Neural cell (in vitro differentiated cells): Measurements from ENCODE around the gene OGFOD3. TPM values are rescaled to one million over a fixed set of nuclear protein-coding genes. Genes with fewer than 3 reads are reported as not detected.

Experiments used
- H2AFZ ChIP-seq: fragments of 200-600, 300-800 bp; sonication (generic), shearing (Covaris generic); 2 replicates; pipeline ENCODE4 v1.6.0; 2014; ENCODE audit warnings: low read depth, mild to moderate bottlenecking, antibody characterized with exemption, low read length, moderate library complexity
- H3F3A ChIP-seq: fragments of 200-600 bp; shearing (Covaris generic); 2 replicates; pipeline ENCODE4 v1.6.1; 2016; ENCODE audit warnings: mild to moderate bottlenecking, moderate library complexity, mixed read lengths, antibody characterized with exemption, low read length; ENCODE audit not compliant: insufficient read depth, poor library complexity, severe bottlenecking
- H3K27ac ChIP-seq: fragments of 200-600, 300-800 bp; sonication (generic), shearing (Covaris generic); 2 replicates; pipeline ENCODE4 v1.5.1; 2014; ENCODE audit warnings: mild to moderate bottlenecking, low read length, moderate library complexity
- H3K27me3 ChIP-seq: fragments of 300-800, 200-600 bp; sonication (generic), shearing (Covaris generic); 2 replicates; pipeline ENCODE4 v1.6.0; 2014; ENCODE audit warnings: mild to moderate bottlenecking, low read depth, low read length, moderate library complexity; ENCODE audit not compliant: insufficient read depth
- H3K36me3 ChIP-seq: fragments of 300-800, 200-600 bp; sonication (generic), shearing (Covaris generic); 2 replicates; pipeline ENCODE4 v1.5.1; 2014; ENCODE audit warnings: mild to moderate bottlenecking, antibody characterized with exemption, low read length, moderate library complexity; ENCODE audit not compliant: insufficient read depth
- H3K4me2 ChIP-seq: fragments of 300-800, 200-600 bp; sonication (generic), shearing (Covaris generic); 2 replicates; pipeline ENCODE4 v1.6.0; 2014; ENCODE audit warnings: mild to moderate bottlenecking, low read length
- H3K4me3 ChIP-seq: fragments of 300-800, 200-600 bp; sonication (generic), shearing (Covaris generic); 2 replicates; pipeline ENCODE4 v1.5.1; 2014; ENCODE audit warnings: mild to moderate bottlenecking, low read length, moderate library complexity
- H3K79me2 ChIP-seq: fragments of 200-600 bp; shearing (Covaris generic); replicated peaks from 2 replicates; pipeline ENCODE4 v1.6.0; 2014; ENCODE audit warnings: mild to moderate bottlenecking, low read length, moderate library complexity; ENCODE audit not compliant: insufficient read depth
- H3K9ac ChIP-seq: fragments of 300-800, 200-600 bp; sonication (generic), shearing (Covaris generic); 2 replicates; pipeline ENCODE4 v1.6.1; 2016; ENCODE audit warnings: mild to moderate bottlenecking, low read length, mixed read lengths
- H3K9me2 ChIP-seq: fragments of 200-600 bp; shearing (Covaris generic); 2 replicates; pipeline ENCODE4 v1.6.1; 2016; ENCODE audit warnings: mild to moderate bottlenecking, low read length, mixed read lengths; ENCODE audit not compliant: insufficient read depth
- H3K9me3 ChIP-seq: fragments of 200-600, 300-800 bp; sonication (generic), shearing (Covaris generic); 2 replicates; pipeline ENCODE4 v1.6.1; 2016; ENCODE audit warnings: mild to moderate bottlenecking, mixed run types, low read length, moderate library complexity, mixed read lengths
- H4K20me1 ChIP-seq: fragments of 200-600 bp; shearing (Covaris generic); 2 replicates; pipeline ENCODE4 v1.6.1; 2016; ENCODE audit warnings: mild to moderate bottlenecking, mixed run types; ENCODE audit not compliant: insufficient read depth
- POLR2AphosphoS5 ChIP-seq: IDR thresholded peaks from 2 replicates; pipeline ENCODE4 v1.6.1; 2012
- SMC3 ChIP-seq: fragments of 450-650 bp; conservative IDR thresholded peaks from 2 replicates; pipeline ENCODE4 v1.6.1; 2014; ENCODE audit warnings: antibody characterized with exemption, mild to moderate bottlenecking, moderate library complexity; ENCODE audit not compliant: poor library complexity
- TAF1 ChIP-seq: IDR thresholded peaks from 2 replicates; pipeline ENCODE4 v1.6.1; 2012; ENCODE audit warnings: low read depth
- polyA plus RNA-seq: library from polyadenylated mRNA; depleted of rRNA; stranded (reverse); fragments of >200 nt; gene quantifications from 2 replicates; pipeline ENCODE4 v1.2.3, GENCODE V29; 2014
- TF ChIP-seq, protein P1 (sequence below): IDR thresholded peaks from 2 replicates; pipeline ENCODE4 v1.6.1; 2012; ENCODE audit warnings: borderline replicate concordance
- TF ChIP-seq, protein P2 (sequence below): fragments of 450-650 bp; IDR thresholded peaks from 2 replicates; pipeline ENCODE4 v1.5.1; 2014; ENCODE audit warnings: antibody characterized with exemption, mild to moderate bottlenecking, moderate library complexity; ENCODE audit not compliant: poor library complexity, severe bottlenecking

OGFOD3 gene
- polyA plus RNA-seq, 1 donor from 2014 or later = 22.6 TPM

DNA sequence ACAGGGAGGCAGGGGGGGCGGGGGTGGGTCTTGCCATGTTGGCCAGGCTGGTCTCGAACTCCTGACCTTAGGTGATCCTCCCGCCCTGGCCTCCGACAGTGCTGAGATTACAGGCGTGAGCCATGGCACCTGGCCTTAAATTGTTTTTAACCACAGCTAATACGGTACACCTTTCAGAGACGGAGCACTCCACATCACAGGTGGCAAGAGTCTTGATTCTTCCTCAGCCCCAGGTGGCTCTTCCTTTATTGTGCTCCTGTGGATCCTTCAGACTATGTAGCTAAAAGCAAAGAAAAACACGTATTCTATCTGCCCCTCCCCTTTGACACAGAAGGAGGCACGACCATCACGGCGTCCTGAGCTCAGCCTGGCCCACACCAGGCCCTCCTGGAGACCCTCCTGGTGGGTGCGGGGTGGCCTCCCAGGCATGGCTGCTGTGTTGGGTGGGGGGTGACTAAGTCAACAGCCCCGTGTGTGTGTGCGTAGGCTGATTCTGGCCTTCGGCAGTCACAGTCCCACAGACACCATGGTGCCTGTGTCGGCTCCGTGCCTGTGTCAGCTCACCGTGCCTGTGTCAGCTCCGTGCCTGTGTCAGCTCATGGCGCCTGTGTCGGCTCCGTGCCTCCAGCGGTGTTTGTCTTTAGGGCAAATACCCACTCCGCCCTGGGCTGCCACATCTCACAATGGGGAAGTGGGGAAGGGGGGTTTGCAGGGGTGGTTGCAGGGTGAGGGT, 74.0 kb downstream of the OGFOD3 start:
- H3K9me2 ChIP-seq = no peaks in the 10 kb centered on the region
- H3F3A ChIP-seq = no peaks in the 10 kb centered on the region
- H3K36me3 ChIP-seq = no peaks in the 10 kb centered on the region
- H3K79me2 ChIP-seq = no peaks in the 10 kb centered on the region
- no peaks in the 10 kb centered on the region for H3K9me3 ChIP-seq
- H3K4me3 ChIP-seq = no peak overlapping the region
- no peak overlapping the region for H3K27ac ChIP-seq
- no peak overlapping the region for H3K4me2 ChIP-seq
- peak overlapping the region; percentile 40 for H2AFZ ChIP-seq
- no peaks in the 10 kb centered on the region for H3K27me3 ChIP-seq
- no peaks in the 10 kb centered on the region for H4K20me1 ChIP-seq
- TF ChIP-seq, protein P1, sequence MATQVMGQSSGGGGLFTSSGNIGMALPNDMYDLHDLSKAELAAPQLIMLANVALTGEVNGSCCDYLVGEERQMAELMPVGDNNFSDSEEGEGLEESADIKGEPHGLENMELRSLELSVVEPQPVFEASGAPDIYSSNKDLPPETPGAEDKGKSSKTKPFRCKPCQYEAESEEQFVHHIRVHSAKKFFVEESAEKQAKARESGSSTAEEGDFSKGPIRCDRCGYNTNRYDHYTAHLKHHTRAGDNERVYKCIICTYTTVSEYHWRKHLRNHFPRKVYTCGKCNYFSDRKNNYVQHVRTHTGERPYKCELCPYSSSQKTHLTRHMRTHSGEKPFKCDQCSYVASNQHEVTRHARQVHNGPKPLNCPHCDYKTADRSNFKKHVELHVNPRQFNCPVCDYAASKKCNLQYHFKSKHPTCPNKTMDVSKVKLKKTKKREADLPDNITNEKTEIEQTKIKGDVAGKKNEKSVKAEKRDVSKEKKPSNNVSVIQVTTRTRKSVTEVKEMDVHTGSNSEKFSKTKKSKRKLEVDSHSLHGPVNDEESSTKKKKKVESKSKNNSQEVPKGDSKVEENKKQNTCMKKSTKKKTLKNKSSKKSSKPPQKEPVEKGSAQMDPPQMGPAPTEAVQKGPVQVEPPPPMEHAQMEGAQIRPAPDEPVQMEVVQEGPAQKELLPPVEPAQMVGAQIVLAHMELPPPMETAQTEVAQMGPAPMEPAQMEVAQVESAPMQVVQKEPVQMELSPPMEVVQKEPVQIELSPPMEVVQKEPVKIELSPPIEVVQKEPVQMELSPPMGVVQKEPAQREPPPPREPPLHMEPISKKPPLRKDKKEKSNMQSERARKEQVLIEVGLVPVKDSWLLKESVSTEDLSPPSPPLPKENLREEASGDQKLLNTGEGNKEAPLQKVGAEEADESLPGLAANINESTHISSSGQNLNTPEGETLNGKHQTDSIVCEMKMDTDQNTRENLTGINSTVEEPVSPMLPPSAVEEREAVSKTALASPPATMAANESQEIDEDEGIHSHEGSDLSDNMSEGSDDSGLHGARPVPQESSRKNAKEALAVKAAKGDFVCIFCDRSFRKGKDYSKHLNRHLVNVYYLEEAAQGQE = no peak
- TF ChIP-seq POLR2AphosphoS5 = peak; percentile 23
- H3K9ac ChIP-seq = peak overlapping the region; percentile 16

DNA sequence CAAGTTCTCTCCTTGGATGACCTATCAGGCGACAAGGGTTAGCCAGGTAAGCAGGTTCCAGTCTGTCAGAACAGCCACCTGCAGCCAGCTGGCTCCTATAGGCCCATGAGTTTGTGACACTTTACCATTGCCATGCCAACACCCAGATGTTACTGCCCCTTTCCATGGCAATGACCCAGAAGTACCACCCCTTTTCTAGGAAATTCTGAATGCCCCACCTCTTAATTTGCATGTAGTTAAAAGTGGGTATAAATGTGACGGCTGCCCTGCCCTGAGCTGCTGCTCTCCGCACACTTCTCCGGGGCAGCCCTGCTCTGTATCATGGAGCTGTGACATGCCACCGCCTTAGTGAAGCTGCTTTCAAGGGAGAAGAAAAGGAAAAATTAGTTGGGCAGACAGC, 74.8 kb downstream of the OGFOD3 start:
- H3K79me2 ChIP-seq = no peaks in the 10 kb centered on the region
- H3K27me3 ChIP-seq = no peaks in the 10 kb centered on the region
- H3F3A ChIP-seq = no peaks in the 10 kb centered on the region
- no peak overlapping the region for H3K4me3 ChIP-seq
- no peak overlapping the region for H3K4me2 ChIP-seq
- no peaks in the 10 kb centered on the region for H4K20me1 ChIP-seq
- H3K9ac ChIP-seq = no peak overlapping the region
- no peak overlapping the region for H2AFZ ChIP-seq
- no peaks in the 10 kb centered on the region for H3K9me3 ChIP-seq
- no peaks in the 10 kb centered on the region for H3K36me3 ChIP-seq
- H3K9me2 ChIP-seq = no peaks in the 10 kb centered on the region
- no peak overlapping the region for H3K27ac ChIP-seq
- TF ChIP-seq, protein P2, sequence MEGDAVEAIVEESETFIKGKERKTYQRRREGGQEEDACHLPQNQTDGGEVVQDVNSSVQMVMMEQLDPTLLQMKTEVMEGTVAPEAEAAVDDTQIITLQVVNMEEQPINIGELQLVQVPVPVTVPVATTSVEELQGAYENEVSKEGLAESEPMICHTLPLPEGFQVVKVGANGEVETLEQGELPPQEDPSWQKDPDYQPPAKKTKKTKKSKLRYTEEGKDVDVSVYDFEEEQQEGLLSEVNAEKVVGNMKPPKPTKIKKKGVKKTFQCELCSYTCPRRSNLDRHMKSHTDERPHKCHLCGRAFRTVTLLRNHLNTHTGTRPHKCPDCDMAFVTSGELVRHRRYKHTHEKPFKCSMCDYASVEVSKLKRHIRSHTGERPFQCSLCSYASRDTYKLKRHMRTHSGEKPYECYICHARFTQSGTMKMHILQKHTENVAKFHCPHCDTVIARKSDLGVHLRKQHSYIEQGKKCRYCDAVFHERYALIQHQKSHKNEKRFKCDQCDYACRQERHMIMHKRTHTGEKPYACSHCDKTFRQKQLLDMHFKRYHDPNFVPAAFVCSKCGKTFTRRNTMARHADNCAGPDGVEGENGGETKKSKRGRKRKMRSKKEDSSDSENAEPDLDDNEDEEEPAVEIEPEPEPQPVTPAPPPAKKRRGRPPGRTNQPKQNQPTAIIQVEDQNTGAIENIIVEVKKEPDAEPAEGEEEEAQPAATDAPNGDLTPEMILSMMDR = no peak
- TF ChIP-seq POLR2AphosphoS5 = no peak

DNA sequence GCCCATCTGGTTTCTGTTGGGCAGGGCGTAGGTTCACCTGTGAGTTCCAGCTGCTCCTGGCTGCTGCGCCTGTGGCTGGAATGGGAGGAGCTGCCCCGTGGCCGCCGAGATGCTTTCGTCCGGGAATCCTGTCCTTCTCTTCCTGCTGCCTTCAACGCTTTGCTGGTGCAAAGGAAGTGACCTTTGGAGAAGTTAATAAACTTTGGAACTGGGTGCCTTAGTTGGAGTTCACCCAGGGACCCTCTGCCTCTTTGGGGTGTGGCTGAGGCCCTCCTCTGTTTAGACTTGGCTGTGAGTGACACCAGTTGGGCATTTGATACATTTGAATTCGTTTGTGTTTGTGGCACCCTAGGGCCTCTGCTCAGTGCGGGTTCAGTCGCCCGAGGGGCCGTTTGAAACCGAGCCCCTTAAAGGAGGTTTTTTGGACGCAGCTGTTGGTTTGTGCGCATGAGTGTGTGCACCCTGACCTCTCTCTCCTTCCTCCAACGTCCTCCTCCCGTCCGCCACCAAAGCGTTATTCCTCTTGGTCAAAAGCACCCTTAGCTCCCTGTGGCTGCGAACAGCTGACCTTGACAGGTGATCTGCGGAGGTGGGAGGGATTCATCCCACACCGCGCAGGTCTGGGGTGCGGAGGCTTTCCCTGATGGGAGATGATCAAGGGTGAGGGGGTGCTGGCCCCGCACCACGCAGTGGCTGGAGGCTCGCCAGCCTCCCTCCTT, 75.9 kb downstream of the OGFOD3 start:
- Histone ChIP-seq H3K4me3 (no peak overlapping the region), H3K9me2 (no peaks in the 10 kb centered on the region), H3K27me3 (no peaks in the 10 kb centered on the region), H3K9ac (no peak overlapping the region), H3K27ac (no peak overlapping the region), H4K20me1 (no peaks in the 10 kb centered on the region), H3F3A (no peaks in the 10 kb centered on the region), H2AFZ (no peak overlapping the region), H3K9me3 (no peaks in the 10 kb centered on the region), H3K4me2 (no peak overlapping the region), H3K36me3 (no peaks in the 10 kb centered on the region), H3K79me2 (no peaks in the 10 kb centered on the region)
- TF ChIP-seq POLR2AphosphoS5 = no peak
- no peak for TF ChIP-seq SMC3
- no peak for TF ChIP-seq TAF1
